GM12874 (cell line): ENCODE data around the gene TRPM8.

Source experiments
- CTCF ChIP-seq: IDR thresholded peaks from 2 replicates; pipeline ENCODE4 v1.5.1; 2011; ENCODE audit warnings: low read depth, mild to moderate bottlenecking, control low read depth, low read length, moderate library complexity; ENCODE audit not compliant: insufficient read depth

Gene TRPM8

GRCh38 chr2:233996461-233996860 is 79.3 kb downstream of the TRPM8 start:
- TF ChIP-seq CTCF: no peak

- no peak for TF ChIP-seq CTCF
Measured at GRCh38 chr2:233997707-233998106, 80.5 kb downstream of the TRPM8 start.

GRCh38 chr2:233999182-233999581 is 82.0 kb downstream of the TRPM8 start:
- no peak for TF ChIP-seq CTCF

- no peak for TF ChIP-seq CTCF
Measured at GRCh38 chr2:234001380-234002160, 84.4 kb downstream of the TRPM8 start.

- no peak for TF ChIP-seq CTCF
Measured at GRCh38 chr2:234002281-234002680, 85.1 kb downstream of the TRPM8 start.

- no peak for TF ChIP-seq CTCF
Measured at GRCh38 chr2:234003972-234004617, 86.9 kb downstream of the TRPM8 start.

- TF ChIP-seq CTCF: no peak
Measured at GRCh38 chr2:234005126-234005525, 88.0 kb downstream of the TRPM8 start.
